IPS-18c (cell line): Measurements from ENCODE around the gene CCDC127.
"Not testable (repeated sequence)": the region's sequence is repeated elsewhere in the genome, so short reads cannot be mapped to it uniquely, and the experiment has no call there.

ENCODE experiments used
- H3K4me3 ChIP-seq: 2 replicates; pipeline ENCODE4 v1.7.0; 2013; ENCODE audit warnings: low read depth, mild to moderate bottlenecking, low read length, moderate library complexity; ENCODE audit not compliant: insufficient read depth
- H3K9me3 ChIP-seq: one replicate; pipeline ENCODE4 v1.6.1; 2013; ENCODE audit warnings: mild to moderate bottlenecking, low read length, moderate library complexity; ENCODE audit not compliant: control insufficient read depth, insufficient read depth

CCDC127 gene

DNA sequence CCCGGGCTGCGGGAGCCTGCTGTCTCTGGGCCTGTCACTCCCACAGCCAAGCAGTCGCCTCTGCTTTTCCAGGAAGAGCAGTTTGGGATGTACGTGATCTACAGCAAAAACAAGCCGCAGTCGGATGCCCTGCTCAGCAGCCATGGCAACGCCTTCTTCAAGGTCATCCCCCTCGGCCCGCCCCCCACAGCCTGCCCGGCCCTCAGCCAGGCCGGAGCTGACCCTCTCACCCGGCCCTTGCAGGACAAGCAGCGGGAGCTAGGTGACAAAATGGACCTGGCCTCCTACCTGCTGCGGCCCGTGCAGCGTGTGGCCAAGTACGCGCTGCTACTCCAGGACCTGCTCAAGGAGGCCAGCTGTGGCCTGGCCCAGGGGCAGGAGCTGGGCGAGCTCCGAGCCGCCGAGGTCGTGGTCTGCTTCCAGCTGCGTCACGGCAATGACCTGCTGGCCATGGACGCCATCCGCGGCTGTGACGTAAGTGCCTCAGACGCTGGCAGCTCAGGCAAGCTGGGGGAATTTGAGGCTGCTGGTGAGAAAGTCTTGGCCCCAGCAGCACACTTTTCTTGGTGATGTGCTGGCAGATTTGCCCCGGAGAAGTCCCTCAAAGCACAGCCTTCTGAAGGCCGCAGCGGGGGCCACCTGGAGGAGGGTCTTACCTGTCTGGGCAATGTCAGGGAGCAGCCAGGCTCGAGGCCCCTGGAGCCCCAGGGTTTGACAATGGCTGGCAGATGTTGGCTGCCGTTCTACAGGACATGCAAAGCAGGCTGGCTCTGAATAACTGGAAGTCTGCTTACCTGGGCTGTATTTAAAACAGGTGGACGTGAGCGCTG, 46.8 kb downstream of the CCDC127 start:
- Histone ChIP-seq H3K4me3 (no peak overlapping the region), H3K9me3 (no peaks in the 10 kb centered on the region)

DNA sequence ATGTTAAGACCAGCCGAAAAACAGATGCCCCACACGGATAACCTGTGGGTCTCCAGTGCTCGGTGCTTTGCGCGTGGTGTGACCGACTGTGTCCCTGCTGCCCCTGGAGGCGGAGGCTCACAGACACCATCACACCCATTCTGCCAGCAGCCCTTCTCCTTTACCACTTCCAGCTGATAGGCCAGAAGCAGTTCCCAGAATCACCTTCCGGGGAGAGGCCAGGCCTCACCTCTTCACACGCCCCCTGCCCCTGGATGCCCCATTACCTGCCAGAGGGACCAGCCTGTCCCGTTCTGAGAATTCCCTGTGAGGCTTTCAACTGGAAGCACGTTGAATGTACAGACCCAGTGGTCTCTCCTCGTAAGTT, 48.2 kb downstream of the CCDC127 start:
- H3K9me3 ChIP-seq: no peaks in the 10 kb centered on the region

DNA sequence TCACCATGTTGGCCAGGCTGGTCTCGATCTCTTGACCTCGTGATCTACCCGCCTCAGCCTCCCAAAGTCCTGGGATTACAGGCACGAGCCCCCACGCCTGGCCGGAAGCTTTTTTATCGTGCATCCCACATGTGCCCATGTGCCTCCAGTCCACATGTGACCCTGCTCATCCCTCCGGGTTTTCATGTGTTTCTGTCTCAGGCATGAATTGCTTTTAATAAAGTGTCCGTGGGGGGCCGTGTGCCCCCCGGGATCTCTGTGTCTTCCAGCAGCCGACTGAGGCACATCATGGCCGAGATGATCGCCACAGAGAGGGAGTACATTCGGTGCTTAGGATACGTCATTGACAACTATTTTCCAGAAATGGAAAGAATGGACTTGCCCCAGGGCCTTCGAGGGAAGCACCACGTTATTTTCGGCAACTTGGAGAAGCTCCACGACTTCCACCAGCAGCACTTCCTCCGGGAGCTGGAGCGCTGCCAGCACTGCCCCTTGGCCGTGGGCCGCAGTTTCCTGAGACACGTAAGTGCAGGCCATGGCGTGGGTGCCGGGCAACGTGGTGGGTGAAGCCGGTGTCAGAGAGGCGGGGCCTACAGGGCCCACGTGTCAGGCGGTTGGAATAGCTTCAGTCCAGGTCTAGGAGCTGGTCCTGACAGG, 48.8 kb downstream of the CCDC127 start:
- H3K4me3 ChIP-seq: no peak overlapping the region
- peaks cover under 1% of the 10 kb centered on the region for H3K9me3 ChIP-seq

More for the DNA sequence above, 48.2 kb downstream of the CCDC127 start:
- H3K4me3 ChIP-seq: no peak overlapping the region

DNA sequence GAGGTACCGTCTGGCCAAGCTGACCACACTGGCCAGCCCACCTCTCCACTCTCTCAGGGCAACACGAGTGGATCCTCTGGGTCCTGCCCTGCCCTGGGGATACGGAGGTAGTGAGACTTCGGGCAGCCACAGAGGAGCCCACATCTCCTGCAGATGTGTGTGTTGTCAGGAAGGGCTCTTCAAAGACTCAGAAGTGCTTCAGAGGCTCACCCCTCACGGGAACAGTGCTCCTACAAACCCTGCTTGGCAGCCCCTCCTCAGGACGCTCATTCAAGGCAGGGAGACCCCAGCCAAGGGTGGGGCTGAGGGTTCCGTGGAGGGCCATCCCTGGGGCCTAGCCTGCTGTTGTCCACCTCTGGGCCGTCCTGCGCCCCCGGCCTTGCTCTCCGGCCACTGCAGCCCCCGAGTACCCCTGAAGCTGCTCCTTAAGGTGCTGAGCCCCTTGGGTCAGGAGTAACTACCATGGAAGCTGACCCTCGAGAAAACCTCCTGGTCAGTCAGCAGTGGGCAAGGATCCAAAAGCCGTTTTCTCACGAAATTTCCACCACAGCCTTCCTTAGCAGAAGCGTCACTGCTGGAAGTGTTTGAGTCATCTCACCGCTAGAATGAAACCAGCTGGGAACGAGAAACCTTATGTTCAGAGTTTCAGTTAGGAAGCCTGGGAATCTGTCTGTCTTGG, 49.8 kb downstream of the CCDC127 start:
- peaks cover 6% of the 10 kb centered on the region for H3K9me3 ChIP-seq
- no peak overlapping the region for H3K4me3 ChIP-seq

DNA sequence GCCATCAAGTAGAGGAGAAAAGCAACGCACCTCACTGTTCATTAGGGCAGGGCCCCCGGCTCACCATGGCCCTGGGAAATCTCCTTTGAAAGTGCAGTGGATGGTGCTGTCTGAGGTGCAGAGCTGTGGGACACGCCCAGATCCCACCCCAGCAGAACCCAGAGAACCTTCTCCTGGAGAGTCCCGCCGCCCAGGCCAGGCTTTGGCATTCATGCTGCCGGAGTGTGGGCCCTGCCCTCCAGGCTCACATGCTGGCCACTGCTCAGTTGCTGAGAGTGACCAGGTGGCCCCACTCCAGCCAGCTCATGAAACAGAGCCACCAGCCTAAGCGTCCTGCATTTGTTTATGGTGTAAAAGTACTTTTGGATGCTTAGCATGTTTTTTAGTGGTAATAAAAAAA, 50.4 kb downstream of the CCDC127 start:
- peaks cover 6% of the 10 kb centered on the region for H3K9me3 ChIP-seq
- H3K4me3 ChIP-seq: no peak overlapping the region

DNA sequence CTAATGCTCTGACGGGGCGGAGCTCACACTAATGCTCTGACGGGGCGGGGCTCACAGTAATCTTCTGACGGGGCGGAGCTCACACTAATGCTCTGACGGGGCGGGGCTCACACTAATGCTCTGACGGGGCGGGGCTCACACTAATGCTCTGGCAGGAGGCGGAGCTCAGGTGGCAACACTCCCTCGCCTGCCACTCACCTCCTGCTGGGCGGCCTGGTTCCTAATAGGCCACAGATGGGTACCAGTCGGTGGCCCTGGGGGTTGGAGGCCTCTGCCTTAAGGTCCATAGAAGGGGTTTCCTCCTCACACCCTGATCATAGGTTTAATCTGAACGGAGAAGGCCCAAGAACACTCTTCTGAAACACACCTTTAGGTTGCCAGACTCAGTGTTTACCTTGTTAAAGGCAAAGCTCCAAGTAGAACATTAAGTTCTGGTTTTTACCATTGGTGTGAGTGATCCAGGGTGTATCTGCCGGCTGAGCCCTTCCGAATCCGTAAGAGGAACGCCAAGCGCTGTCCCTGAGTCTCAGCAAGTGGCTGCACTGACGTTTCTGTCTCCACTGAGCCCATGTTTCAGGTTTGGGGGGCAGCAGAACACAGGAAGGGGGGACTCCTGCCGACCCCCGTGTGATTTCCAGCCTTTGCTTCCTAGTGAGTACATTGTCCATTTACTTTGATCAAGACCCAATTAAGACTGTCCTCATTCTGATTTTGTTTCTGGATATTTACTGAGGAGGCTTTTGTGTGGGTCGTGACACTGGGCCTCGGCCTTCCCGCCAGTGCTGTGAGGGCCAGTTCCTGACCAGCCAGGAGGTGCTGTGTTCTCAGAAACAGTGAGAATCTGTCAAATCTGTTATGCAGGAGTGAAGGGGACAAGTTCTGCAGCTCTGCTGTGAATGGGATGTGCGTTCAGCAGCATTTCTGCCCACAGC, 51.2 kb downstream of the CCDC127 start:
- H3K9me3 ChIP-seq: peaks cover 6% of the 10 kb centered on the region
- H3K4me3 ChIP-seq: no peak overlapping the region

DNA sequence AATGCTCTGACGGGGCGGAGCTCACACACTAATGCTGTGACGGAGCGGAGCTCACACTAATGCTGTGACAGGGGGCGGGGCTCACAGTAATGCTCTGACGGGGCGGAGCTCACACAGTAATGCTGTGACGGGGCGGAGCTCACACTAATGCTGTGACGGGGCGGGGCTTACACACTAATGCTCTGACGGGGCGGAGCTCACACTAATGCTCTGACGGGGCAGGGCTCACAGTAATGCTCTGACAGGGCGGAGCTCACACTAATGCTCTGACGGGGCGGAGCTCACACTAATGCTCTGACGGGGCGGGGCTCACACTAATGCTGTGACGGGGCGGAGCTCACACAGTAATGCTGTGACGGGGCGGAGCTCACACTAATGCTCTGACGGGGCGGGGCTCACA, 53.2 kb downstream of the CCDC127 start:
- not testable (repeated sequence) for H3K9me3 ChIP-seq, H3K4me3 ChIP-seq

DNA sequence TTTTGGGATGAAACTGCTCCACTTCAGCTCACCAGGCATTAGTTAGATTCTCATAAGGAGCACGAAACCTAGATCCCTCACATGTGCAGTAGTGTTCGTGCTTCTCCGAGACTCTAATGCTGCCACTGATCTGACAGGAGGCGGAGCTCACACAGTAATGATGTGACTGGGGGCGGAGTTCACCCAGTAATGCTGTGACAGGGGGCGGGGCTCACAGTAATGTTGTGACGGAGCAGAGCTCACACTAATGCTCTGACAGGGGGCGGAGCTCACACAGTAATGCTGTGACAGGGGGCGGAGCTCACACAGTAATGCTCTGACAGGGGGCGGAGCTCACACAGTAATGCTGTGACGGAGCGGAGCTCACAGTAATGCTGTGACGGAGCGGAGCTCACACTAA, 53.7 kb downstream of the CCDC127 start:
- Histone ChIP-seq H3K4me3 (no peak overlapping the region), H3K9me3 (peaks cover 6% of the 10 kb centered on the region)

DNA sequence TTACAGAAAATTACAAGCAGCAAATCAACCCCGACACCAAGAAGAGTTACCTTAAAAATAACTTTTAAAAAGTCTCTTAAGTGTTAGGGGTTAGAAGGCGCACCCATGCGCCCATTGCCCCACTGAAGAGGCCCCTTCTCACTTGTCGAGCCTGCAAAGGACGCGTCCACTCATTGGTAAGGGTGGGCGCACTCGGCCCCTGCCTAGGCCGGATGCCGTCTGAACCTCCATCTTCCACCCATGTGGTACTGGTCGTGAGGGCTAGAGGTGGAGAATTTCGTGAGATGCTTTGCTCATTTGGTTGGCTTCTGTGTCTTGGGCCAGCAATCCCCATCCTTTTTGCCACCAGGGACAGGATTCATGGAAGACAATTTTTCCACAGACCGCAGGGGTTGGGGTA, 54.1 kb downstream of the CCDC127 start:
- Histone ChIP-seq H3K4me3 (no peak overlapping the region), H3K9me3 (peaks cover 6% of the 10 kb centered on the region)

DNA sequence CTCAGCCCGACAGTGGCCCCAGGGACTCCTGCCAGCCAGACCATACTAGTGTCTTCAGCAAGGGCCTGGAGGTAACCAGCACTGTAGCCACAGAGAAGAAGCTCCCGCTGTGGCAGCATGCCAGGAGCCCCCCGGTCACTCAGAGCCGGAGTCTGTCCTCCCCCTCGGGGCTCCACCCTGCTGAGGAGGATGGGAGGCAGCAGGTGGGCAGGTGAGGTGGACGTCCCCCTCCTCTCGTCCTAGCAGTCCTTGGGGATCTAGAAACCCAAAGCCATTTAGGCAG, 54.7 kb downstream of the CCDC127 start:
- H3K9me3 ChIP-seq: peaks cover 6% of the 10 kb centered on the region
- no peak overlapping the region for H3K4me3 ChIP-seq

DNA sequence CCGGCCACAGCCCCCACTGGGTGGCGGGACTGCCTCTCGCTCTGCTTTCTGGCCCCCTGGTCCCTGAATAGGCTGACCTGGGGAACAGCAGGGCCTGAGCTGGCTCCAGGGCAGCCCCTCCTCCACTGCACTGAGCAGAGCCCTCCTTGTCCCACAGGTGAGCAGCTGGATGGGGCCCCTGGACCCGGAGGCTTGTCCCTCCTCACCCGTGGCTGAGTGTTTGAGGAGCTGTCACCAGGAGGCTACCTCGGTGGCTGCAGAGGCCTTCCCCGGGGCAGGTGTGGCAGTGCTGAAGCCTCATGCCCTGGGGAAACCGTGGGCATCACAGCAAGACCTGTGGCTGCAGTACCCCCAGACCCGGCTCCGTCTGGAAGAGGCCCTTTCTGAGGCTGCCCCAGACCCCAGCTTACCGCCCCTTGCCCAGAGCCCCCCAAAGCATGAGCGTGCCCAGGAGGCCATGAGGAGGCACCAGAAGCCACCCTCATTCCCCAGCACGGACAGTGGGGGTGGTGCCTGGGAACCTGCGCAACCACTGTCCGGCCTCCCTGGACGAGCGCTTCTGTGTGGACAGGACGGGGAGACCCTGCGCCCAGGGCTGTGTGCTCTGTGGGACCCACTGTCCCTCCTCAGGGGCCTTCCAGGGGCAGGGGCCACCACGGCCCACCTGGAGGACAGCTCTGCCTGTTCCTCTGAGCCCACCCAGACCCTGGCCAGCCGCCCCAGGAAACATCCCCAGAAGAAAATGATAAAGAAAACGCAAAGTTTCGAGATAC, 55.2 kb downstream of the CCDC127 start:
- Histone ChIP-seq H3K4me3 (no peak overlapping the region), H3K9me3 (peaks cover 6% of the 10 kb centered on the region)

DNA sequence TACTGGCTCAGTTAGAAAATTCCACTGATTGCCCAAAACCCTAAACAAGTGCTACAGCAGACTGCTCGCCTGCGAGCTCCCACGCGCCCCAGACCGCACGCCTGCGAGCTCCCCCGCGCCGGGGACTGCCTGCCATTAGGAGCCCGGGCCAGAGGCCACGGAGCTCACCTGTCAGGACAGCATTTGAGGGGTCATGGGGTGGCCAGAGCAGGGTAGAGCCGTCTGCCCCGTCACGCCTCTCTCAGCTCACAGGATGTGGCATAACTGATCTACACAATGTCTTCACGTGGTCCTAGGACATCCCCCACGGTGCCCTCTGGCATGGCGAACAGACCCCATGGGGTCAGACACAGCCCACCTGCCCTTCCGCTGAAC, 55.8 kb downstream of the CCDC127 start:
- H3K9me3 ChIP-seq: peaks cover 6% of the 10 kb centered on the region
- H3K4me3 ChIP-seq: no peak overlapping the region

DNA sequence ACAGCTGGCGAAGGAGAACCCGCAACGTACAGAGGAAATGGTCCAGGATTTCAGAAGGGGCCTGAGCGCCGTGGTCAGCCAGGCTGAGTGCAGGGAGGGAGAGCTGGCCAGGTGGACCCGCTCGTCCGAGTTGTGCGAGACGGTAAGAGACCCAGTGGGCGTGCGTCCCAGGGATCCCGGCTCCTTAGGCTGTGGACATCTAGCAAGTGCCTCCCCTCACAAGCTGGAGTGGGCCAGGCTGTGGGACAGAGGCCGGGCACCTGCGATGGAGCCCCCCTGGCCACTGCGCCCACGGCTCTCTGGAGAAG, 56.2 kb downstream of the CCDC127 start:
- H3K4me3 ChIP-seq: no peak overlapping the region

DNA sequence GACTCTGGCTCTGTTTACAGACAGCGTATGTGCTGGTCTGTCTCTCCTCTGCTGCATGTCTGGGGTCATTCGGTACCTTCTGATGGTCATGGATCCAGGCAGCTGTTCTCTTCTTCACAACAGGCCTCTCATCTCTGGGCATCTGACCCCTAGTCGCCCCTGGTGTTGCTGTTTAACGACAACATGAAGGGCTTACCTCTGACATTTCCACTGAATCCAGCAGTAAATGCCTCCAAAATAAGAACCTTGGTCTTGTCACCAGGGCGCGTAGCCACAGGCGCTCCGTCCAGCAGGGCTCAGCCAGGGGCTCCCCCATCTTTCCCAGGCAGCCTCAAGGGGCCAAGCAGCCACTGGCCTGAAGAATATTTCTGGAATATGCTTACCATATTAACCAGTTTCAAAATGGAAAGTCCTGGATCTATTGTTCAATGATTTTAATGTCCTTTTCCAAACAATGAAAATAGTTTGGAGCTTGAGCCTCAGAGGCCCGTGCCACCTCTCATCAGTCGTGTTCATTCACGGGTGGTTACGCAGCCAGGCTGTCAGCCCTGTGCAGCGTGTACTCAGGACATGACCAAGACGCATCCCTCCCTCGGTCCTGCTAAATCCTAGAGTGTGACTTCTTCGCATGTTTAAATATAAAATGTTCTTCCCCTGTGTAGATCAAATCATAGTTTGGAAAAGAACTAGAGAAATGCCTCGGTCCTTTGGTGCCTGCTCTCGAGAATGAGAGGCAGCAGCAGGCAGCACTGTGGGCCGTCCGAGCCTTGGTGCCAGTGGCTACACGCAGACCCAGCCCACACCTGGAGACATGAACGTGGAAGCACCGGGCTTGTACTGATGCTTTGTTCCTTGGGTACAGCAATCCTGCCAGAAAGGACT, 56.8 kb downstream of the CCDC127 start:
- Histone ChIP-seq H3K4me3 (no peak overlapping the region), H3K9me3 (peaks cover 6% of the 10 kb centered on the region)

More for the DNA sequence above, 56.2 kb downstream of the CCDC127 start:
- peaks cover 6% of the 10 kb centered on the region for H3K9me3 ChIP-seq

DNA sequence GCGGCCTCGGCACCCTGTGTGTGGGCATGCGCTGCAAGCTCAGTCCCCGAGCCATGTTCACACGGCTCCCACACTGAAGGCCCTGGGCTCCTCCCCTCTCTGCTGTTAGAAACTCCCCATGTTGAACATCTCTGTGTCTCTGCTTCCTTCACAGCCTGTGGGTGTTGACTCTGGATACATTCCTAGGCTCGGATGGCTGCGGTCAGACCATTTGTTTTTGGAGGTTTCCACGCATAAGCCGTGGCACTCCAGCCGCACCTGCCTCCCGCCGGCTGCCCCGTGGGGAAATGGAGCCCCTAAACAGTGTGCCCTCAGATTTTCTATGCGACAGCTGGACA, 57.8 kb downstream of the CCDC127 start:
- H3K9me3 ChIP-seq: peaks cover 6% of the 10 kb centered on the region

DNA sequence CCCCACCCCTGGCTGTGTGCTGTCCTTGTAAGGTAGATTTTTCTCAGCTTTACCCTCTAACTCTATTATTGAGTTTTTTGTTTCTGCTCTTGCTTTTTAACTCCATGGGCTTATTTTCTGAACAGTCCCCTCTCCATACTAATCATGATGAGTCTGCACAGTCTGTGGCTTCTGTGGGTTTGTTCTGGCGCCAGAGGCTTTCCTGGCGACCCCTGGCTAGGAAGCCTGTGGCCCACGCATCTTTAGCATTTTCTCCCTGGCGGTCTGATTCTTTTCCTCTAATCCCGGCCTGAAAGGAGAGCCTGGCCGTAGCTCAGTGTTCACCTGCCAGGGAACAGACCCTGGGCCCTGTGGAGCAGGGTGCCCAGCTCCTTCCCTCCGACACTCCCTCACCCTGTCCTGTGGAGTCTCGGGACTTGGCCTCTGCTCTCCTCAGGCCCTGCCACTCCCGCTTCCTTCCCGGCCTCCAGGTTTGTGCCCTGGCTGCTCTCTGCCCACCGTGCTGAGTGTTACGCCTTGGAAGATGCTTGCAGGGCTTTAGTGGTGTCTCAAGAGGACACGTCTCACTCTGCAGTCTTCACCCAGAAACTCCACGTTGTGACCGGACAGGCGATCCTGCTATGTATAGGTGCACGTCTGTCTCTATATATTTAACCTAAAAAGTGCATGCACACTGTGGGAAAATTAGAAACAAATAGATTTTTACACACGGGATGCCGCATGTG, 58.3 kb downstream of the CCDC127 start:
- no peak overlapping the region for H3K4me3 ChIP-seq
- H3K9me3 ChIP-seq: peaks cover 6% of the 10 kb centered on the region

More for the DNA sequence above, 57.8 kb downstream of the CCDC127 start:
- no peak overlapping the region for H3K4me3 ChIP-seq
